CD4-positive, alpha-beta T cell treated with Interferon gamma for 1 hour (primary cell): ENCODE measurements around the gene TTLL11.

Experiments
- DNase-seq: peaks from one replicate; pipeline ENCODE4 v3.0.0-alpha.2; 2020

Gene TTLL11

DNA sequence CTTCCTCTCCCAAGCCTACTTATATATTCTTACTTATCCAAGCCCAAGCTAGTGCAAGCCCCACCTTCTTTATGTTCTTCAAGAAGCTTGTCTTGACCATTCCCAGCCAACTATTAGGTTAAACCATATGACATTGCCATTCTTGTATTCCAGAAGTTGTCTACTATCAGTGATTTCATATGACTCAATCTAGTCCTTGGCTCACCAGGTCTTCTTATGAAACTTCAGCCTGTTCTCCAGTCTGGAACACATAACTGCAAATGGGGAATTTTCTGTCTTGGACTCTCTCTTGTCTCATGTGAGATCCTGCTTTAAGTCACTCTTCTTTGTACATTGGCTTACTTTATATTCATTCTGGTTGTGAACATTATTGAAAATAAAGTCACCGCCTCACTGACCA lies 130.7 kb downstream of the TTLL11 start:
- no peak for DNase-seq

- DNase-seq, result no peak
Observed at GRCh38 chr9:121960665-121961064, 132.4 kb downstream of the TTLL11 start.

DNA sequence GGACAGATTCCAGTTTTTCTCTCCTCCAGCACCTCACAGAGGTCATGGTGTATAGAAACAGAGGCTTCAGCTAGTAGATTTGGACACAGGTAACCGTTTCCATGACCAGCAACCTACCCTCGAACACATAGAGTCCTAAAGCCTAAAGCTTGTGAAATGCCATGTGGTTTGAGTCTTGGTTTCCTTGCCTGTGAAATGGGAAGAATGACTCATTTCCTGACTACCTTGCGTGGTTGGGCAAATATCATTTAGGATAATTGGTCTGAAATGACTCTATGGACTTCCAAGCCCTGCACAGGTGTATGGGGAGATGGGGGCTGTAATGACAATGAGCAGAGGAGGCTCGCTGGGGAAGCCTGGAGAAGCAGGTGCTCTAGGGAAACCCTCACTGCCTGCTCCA lies 134.6 kb downstream of the TTLL11 start:
- DNase-seq, result no peak

- no peak for DNase-seq
Observed at GRCh38 chr9:121956808-121957207, 136.3 kb downstream of the TTLL11 start.

DNA sequence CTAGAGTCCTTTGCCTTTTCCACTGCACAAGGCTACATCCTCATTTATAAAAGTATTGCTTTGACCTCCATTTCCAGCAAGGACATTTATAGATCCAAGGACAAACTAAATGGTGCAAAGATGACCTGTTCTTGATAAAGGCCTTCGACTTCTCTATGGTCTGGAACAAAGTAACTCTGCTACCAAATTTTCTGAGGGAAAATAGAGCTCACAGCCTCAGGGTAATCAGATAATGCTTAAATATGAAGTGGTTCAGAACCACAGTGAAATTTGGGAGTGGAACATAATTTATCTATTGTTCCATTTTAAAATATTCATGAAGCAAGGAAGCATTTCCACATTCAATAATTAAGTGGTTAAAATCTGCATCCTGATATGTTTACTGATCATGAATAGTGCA lies 137.5 kb downstream of the TTLL11 start:
- DNase-seq, result no peak

DNA sequence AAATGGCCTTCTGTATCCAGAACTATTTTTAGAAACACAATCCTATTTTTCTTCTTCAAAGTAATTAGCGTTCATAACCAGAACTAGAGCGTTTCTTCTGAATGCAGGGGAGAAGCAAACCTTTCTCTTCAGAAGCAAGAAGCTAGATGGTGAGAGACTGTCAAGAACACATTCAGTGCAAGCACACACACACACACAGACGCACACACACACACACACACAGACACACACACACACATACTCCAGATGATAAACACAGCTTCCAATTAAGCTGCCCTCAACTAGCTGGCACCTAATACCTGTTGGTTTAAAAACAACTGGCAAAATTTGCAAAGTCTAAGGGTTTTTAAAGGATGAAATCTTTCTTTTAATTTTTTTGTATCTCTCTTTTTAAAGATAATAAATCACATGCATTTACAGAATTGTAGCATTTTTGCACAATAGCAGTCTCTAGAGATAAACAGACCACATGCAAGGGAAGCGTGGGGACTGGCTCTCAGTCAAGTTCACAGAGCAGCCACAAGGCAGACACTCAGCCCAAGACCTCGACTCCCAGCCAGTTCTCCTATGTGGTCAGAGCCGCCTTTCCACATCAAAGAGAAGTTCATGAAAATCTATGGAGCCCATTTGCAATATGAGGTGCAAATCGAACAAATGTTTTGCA lies 138.5 kb downstream of the TTLL11 start:
- DNase-seq, result no peak

- DNase-seq, result no peak
Observed at GRCh38 chr9:121952611-121953010, 140.5 kb downstream of the TTLL11 start.

- no peak for DNase-seq
Observed at GRCh38 chr9:121950866-121951265, 142.2 kb downstream of the TTLL11 start.

DNA sequence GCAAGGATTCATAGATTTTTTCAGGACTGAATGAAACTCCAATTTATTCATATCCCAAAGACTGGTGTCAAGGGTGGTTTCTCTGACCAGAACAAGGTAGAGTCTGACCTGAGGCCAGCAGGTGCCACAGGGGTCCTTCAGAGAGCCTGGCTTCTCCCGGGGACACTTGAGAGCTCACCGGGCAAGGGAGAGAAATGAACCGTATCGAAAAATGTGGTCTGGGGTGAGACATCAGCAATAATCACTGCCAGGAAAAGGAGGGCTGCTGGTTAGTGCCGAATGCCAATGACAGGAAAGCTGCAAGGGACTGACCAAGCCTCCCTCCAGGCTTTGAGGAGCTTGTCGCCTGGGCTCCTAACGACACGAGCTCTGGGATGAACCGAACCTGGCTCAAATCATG lies 142.7 kb downstream of the TTLL11 start:
- DNase-seq, result no peak

DNA sequence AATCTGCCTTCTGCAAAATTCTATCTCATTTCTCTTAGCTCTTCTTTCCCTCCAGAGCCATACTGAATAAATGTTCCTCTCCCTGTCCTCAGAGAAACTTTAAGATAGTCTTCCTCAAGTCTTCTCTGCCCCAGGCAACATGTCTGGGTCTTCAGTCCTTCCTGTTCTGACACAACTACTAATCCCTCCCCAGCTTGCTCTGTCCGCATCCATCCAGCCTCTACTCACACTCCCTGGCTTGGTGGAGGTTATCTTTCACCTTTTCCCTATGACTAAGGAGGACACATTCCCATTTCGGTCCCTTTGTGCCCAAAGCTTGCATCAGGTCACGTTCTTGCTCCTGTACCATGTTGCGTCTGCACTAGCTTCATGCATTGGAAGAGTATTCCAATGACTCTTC lies 143.3 kb downstream of the TTLL11 start:
- no peak for DNase-seq

- no peak for DNase-seq
Observed at GRCh38 chr9:121949364-121949763, 143.7 kb downstream of the TTLL11 start.

DNA sequence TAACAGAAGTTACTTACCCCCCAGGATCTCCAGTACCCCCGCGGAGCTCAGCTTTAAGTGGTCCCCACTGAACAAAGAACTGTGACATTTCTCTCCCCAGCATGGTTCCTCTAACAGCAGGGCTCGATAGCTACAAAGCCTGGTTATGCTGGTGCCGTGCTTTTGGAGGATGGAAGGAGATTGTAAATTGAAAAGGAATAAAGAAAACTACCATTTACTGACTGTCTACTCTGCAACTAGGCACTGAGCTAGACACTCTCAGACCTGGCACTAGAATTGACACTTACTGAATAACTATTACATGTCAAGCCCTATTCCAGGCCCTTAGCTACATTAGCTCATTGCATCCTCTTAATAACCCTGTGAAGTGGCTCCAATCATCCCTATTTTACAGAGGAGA lies 145.3 kb downstream of the TTLL11 start:
- DNase-seq, result no peak

GRCh38 chr9:121946465-121946864 lies 146.6 kb downstream of the TTLL11 start:
- DNase-seq, result no peak

DNA sequence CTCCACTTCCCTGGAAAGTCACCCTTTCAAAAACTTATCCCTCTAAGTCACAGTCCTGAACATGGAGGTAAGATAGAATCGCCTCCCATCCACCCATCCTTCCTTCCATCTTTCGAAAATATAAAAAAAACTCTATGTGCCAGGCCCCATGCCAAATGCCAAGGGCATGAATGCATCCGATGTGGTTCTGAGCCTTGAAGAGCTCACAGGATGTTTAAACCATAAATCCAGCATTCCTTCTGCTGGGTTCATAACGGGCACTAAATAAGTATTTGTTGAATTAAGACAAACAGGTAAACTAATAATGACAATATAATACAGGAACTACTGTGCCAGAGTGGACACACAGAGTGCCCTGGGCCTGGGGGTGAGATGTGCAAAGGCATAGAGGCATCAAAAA lies 147.3 kb downstream of the TTLL11 start:
- no peak for DNase-seq

DNA sequence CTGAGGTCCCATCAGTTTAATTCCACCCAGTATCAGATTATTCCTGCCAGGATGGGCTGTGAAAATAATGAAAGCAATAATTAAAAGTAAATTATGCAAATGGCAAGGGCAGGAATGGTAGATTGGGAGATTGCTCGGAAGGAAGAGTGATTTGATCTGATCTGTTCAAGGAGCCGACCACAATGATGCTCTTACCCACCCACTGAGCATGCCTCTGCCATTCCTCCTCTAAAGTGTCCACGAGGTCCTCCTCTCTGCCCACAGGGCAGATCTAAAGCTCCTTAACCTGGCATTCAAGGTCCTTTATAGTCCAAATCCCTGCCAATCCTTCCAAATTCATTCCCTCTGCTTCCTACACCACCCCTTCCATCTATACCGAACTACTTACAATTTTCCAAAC lies 147.8 kb downstream of the TTLL11 start:
- no peak for DNase-seq

- DNase-seq, result no peak
Observed at GRCh38 chr9:121944711-121945191, 148.4 kb downstream of the TTLL11 start.

- no peak for DNase-seq
Observed at GRCh38 chr9:121943463-121943862, 149.6 kb downstream of the TTLL11 start.

DNA sequence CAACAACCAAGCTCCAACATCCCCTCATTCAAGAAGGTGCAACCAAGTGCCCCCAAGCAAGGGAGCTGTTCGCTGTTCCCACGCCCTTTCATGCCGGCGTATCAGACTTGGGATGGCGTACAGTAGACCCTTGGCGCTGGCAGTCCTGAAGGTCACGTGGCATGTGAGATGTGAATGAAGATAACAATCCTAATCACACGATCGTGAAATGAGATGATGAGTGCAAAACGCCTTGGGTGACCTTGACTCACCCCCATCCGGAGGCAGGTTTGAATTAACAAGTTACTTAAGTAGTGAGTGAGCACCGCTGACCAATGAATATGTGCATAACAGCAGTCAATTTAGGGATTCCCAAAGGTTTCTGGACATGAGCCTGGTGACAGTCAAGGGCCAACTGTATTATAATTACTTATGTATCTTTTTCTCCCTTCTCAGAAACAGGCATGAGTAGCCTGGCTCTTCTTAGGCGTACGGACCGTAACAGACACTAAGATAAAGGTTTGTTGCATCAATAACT lies 150.2 kb downstream of the TTLL11 start:
- DNase-seq, result no peak

GRCh38 chr9:121942313-121942712 lies 150.8 kb downstream of the TTLL11 start:
- no peak for DNase-seq

DNA sequence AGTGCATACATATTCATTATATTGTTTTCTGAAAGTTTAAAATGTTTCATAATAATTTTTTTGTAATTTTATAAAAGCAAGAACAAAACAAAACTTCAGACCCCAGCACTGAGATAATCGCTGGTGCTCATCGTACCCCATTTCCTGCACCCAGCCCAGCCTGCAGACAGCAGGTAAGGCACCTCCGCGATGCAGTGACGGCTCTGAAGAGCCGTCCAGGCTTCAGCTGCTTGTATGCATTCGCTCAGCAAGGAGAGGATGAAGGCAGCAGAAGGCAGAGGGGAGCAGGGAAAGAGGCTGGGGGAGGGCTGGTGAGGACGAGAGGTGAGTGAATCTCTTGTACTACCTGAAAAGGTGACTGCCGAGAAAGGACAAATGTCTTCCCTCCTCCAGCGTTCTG lies 153.5 kb downstream of the TTLL11 start:
- no peak for DNase-seq

- DNase-seq, result no peak
Observed at GRCh38 chr9:121938621-121939020, 154.5 kb downstream of the TTLL11 start.

DNA sequence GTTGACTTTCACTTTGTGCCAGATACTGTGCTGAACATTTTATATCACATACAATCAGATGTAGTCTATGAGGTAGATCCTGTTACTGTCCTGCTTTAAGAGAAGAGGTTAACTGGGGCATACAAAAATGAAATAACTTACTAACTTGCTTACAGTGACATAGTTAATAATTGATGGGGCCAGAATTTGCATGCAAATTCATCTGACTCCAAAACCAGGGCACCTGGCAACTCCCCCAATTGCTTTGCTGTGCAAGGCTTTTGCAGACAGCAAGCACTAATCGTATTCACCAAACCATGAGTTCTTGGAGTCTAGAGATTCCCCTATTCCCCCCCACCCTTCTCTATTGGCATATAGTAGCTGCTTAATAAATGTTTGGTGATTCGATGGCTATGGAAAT lies 155.9 kb downstream of the TTLL11 start:
- DNase-seq, result no peak

DNA sequence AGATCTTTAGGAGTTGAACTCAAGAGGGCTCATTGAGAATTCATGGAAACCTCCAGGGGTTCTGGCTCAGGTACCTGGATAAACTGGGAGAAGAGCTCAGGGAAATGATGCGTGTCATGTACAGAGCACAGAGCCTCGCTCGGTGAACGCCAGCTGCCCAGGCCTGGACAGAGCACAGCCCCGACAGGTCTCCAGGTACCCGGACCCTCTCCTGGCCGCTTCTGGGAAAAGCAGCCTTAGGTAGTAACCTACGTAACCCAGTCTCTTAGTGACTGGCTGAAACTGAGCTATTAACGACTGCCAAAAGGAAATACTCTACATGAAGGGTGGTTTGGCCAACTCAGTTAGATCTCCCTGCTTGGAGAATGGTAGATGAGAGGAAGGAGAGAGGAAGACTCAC lies 157.4 kb downstream of the TTLL11 start:
- DNase-seq, result no peak

DNA sequence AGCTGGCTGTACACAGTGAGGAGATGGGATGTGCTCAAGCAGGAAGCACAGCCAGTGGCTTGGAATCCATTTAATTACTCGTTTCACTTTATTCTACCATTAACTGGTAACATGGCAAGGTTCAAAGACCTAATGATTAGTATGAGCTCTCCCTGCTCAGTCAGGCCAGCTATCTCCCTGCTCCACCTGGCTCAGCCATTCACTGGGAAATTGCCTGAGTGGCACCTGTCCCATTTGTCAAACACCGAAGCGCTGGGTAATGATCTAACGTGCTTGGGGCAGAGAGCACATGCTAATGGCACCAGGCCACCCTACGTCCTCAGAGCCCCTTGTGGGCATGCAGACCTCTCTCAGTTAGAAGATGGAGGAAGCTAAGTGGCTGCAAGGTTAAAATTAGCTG lies 162.2 kb downstream of the TTLL11 start:
- DNase-seq, result no peak
